Kidney (tissue), 14 donors: ENCODE data around the gene RUBCNL. TPM values are rescaled to one million over a fixed set of nuclear protein-coding genes. Genes with fewer than 3 reads are reported as not detected.

Experiments used
- DNase-seq, 5 donors: peaks; one replicate each; pipeline ENCODE4 v3.0.0-alpha.2; 2013 to 2020
- FAIRE-seq: peaks from 2 replicates; lab custom pipeline; 2012; peaks lifted over from hg19 to GRCh38; lab: Jason Lieb, UNC
- H3K27ac ChIP-seq, 2 donors: one replicate each; pipeline ENCODE4 v1.7.0; 2013; ENCODE audit warnings: low read depth in 2 of 2, low read length in 2 of 2, inconsistent platforms in 1 of 2
- H3K27me3 ChIP-seq: one replicate; pipeline ENCODE4 v1.7.1; 2013; ENCODE audit warnings: low read length, inconsistent platforms; ENCODE audit not compliant: control insufficient read depth, insufficient read depth
- H3K36me3 ChIP-seq, 3 donors: one replicate each; pipeline versions ENCODE4 v1.7.0 to v1.7.1; 2013; ENCODE audit warnings: low read length in 3 of 3, control low read depth in 1 of 3, inconsistent platforms in 1 of 3; ENCODE audit not compliant: insufficient read depth in 3 of 3, control insufficient read depth in 2 of 3
- H3K4me1 ChIP-seq, 3 donors: one replicate each; pipeline versions ENCODE4 v1.7.0 to v1.7.1; 2013; ENCODE audit warnings: low read length in 3 of 3, inconsistent platforms in 1 of 3, low read depth in 1 of 3; ENCODE audit not compliant: control insufficient read depth in 2 of 3, insufficient read depth in 2 of 3
- H3K4me3 ChIP-seq, 3 donors: one replicate each; pipeline versions ENCODE4 v1.7.0 to v1.8.1; 2013; ENCODE audit warnings: low read length in 3 of 3, control low read depth in 1 of 3, inconsistent platforms in 1 of 3
- H3K9ac ChIP-seq, 3 donors: one replicate each; pipeline versions ENCODE4 v1.7.0 to v1.7.1; 2013; ENCODE audit warnings: low read length in 3 of 3, control low read depth in 1 of 3, inconsistent platforms in 1 of 3
- H3K9me3 ChIP-seq, 3 donors: one replicate each; pipeline versions ENCODE4 v1.7.0 to v1.7.1; 2013; ENCODE audit warnings: low read length in 3 of 3, control low read depth in 1 of 3, inconsistent platforms in 1 of 3; ENCODE audit not compliant: control insufficient read depth in 2 of 3, insufficient read depth in 1 of 3
- intact Hi-C: fragments of 100-400 bp; cut with DNase I; formaldehyde crosslinking; loops from one replicate; pipeline ENCODE4 v1.11.1; 2022
- polyA plus RNA-seq: library from polyadenylated mRNA; stranded (reverse); fragments of 350-450 nt; fragmentation: Illumina TruSeq; extraction: RNeasy Lipid Tissue Mini Kit (QIAGEN cat#74804); gene quantifications from one replicate; pipeline ENCODE4 v1.2.3, GENCODE V29; 2014; ENCODE audit warnings: low read depth, low replicate concordance; ENCODE audit not compliant: insufficient read depth
- total RNA-seq: library from RNA; stranded (reverse); fragmentation: NEBNext Ultra II Directional; extraction: Animal tissue kit (Norgen Biotek cat#: 25700); gene quantifications from one replicate; pipeline ENCODE4 v1.2.1, GENCODE V29; 2021
- TF ChIP-seq, protein P1 (sequence below): IDR thresholded peaks from 3 replicates; pipeline ENCODE4 v1.5.1; 2012; ENCODE audit warnings: mild to moderate bottlenecking, moderate library complexity, borderline replicate concordance; ENCODE audit not compliant: insufficient read depth; ENCODE audit errors: extremely low read depth
- donor health status: control.
- donor health status: control.
- donor health status: control.
- donor health status: control.
- donor health status: control.
- donor health status: DM: yes; HTN: yes; CAD: no.
- donor health status: Normal renal cell carcinoma (clear cell type).

Gene RUBCNL
- total and polyA plus RNA-seq, 2 donors from 2014 or later, result 0.54 to 4.6 TPM

DNA sequence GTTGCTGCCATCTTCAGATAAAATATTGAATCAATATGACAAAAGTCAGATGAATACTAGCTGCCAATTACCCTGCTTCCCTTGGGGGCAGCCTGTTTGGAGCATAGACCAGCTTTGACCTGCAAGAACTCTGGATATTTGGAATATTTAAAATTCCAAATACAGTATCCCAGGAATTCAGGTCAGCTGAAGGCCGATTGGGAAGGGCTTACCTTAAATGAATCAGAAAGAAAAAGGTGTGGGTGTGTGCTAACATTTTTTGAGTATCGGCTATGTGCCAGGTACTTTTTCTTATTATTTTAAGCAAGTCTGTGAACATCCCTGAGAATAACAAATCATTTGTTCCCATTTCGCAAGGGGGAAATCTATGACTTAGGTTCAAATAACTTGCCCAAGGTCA is 1.8 kb upstream of the RUBCNL start:
- peaks cover 0 to 8% (median 4%) of the 10 kb centered on the region in 3 donors for H3K4me1 ChIP-seq

DNA sequence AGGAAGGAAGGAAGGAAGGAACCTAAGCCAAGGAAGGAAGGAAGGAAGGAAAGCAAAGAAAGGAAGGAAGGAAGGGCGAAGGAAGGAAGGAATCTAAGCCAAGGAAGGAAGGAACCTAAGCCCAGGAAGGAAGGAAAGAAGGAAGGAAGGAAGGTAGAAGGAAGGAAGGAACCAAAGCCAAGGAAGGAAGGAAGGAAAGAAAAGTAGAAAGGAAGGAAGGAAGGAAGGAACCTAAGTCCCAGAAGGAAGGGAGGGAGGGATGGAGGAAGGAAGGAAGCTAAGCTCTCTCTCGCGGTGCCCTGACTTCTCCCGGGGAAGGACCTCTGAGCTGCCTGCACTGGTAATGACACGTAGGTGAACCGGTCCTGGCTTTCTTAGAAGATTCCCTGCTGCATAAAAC is 1.3 kb upstream of the RUBCNL start:
- TF ChIP-seq, protein P1, sequence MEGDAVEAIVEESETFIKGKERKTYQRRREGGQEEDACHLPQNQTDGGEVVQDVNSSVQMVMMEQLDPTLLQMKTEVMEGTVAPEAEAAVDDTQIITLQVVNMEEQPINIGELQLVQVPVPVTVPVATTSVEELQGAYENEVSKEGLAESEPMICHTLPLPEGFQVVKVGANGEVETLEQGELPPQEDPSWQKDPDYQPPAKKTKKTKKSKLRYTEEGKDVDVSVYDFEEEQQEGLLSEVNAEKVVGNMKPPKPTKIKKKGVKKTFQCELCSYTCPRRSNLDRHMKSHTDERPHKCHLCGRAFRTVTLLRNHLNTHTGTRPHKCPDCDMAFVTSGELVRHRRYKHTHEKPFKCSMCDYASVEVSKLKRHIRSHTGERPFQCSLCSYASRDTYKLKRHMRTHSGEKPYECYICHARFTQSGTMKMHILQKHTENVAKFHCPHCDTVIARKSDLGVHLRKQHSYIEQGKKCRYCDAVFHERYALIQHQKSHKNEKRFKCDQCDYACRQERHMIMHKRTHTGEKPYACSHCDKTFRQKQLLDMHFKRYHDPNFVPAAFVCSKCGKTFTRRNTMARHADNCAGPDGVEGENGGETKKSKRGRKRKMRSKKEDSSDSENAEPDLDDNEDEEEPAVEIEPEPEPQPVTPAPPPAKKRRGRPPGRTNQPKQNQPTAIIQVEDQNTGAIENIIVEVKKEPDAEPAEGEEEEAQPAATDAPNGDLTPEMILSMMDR, result no peak
- Histone ChIP-seq H3K36me3 (no peaks in the 10 kb centered on the region), H3K27ac (no peak overlapping the region), H3K4me3 (no peak overlapping the region), H3K9me3 (no peaks in the 10 kb centered on the region), H3K9ac (no peak overlapping the region), H3K27me3 (peaks cover 12% of the 10 kb centered on the region), H3K4me1 (peaks cover 0 to 8% (median 4%) of the 10 kb centered on the region in 3 donors)
- intact Hi-C loops, result no loop called here
- no peak for FAIRE-seq
- no peak for DNase-seq

More for the DNA sequence above, 1.8 kb upstream of the RUBCNL start:
- no peak for DNase-seq
- TF ChIP-seq, protein P1, result no peak
- Histone ChIP-seq H3K9ac (no peak overlapping the region), H3K4me3 (no peak overlapping the region), H3K9me3 (no peaks in the 10 kb centered on the region), H3K36me3 (no peaks in the 10 kb centered on the region), H3K27ac (no peak overlapping the region), H3K27me3 (peaks cover 12% of the 10 kb centered on the region)
- intact Hi-C loops, result no loop called here
- FAIRE-seq, result no peak

DNA sequence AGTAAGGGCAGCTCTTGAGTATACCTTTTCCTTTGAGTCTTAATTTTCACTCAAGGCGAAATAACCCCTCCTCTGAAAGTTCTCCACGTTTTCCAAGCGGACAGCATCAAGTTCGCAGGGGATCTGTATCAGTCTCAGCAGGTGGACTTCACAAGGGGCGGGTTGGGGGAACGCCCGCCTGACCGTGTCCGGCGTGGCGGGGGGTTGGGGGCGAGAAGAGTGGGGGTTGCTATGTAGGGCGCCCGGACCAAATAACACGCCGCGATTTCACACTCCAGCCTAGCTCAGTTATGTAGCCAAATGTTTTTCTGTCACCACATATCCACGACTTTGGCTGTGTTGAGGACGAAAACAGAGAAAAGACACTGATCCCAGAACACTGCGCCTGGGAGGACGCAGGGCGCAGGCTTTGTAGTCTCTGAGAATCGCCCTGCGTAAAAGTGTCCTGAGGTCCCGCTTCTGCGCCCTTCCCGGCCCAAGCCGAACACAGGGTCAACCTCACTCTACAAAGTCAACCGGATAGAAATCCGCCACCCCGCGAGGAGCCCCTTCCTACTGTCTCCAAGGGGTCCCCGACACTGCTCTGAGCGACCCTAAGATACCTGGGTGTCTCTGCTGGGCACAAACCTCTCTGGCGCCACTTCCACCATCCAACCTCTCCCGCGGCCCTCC is 524 bp downstream of the RUBCNL start:
- DNase-seq (peak in 3 of 5 donors; percentile 29 to 52 (median 51)), FAIRE-seq (no peak)
- Histone ChIP-seq H3K27ac (no peak overlapping the region), H3K9ac (no peak overlapping the region), H3K36me3 (no peaks in the 10 kb centered on the region), H3K9me3 (no peaks in the 10 kb centered on the region), H3K4me3 (peak overlapping the region; percentile 28 to 54 (median 37)), H3K27me3 (peaks cover 12% of the 10 kb centered on the region), H3K4me1 (peaks cover 0 to 8% (median 4%) of the 10 kb centered on the region in 3 donors)
- intact Hi-C loops, result no loop called here
- TF ChIP-seq, protein P1, result no peak
